Measurements from ENCODE around the gene ACSL5. TPM values are rescaled to one million over a fixed set of nuclear protein-coding genes. Genes with fewer than 3 reads are reported as not detected.

The ACSL5 gene
- polyA plus RNA-seq, 1 of the 3 experiments (the other 2 are of a cell fraction), result 0.08 TPM

DNA sequence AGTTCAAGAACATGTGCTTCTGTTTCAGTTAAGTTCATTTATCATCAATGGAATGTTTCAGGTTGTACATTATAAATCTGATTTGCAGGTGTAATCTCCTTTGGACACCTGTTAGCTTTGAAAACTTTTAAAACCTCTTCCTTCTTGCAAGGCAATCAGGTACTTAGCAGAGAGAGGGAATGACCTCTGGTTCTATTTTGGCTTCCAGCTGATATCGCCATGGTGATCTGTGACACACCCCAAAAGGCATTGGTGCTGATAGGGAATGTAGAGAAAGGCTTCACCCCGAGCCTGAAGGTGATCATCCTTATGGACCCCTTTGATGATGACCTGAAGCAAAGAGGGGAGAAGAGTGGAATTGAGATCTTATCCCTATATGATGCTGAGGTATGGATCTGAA, 35.4 kb downstream of the ACSL5 start:
- Histone ChIP-seq H3K9me3 (no peaks in the 10 kb centered on the region), H2AFZ (ENCODE audit: low read depth) (no peak overlapping the region), H3K79me2 (ENCODE audit: insufficient read depth) (no peaks in the 10 kb centered on the region), H3K4me2 (no peak overlapping the region), H3K36me3 (replicated peaks in 1 of 2; ENCODE audit: control insufficient read depth in 1 of 2, insufficient read depth in 2 of 2, low read length in 1 of 2) (no peaks in the 10 kb centered on the region), H3K9ac (no peak overlapping the region), H4K20me1 (ENCODE audit: insufficient read depth) (no peaks in the 10 kb centered on the region), H3F3A (replicated peaks; ENCODE audit: insufficient read depth) (no peaks in the 10 kb centered on the region), H3K27me3 (ENCODE audit: insufficient read depth) (peaks cover 6% of the 10 kb centered on the region; the same call in 1 of the 2 replicates), H3K27ac (ENCODE audit: low read depth in 2 of 2, low read length in 1 of 2) (no peak overlapping the region), H3K4me3 (ENCODE audit: low read depth in 2 of 2, low read length in 1 of 2) (no peak overlapping the region), H3K9me2 (no peaks in the 10 kb centered on the region), H3K4me1 (ENCODE audit: control insufficient read depth in 1 of 2, insufficient read depth in 2 of 2, low read depth in 1 of 2, low read length in 1 of 2) (no peaks in the 10 kb centered on the region)
- POLR2A ChIA-PET, result no interaction called here
- 0% methylated on average over 2 of the region's 2 CpGs for WGBS (ENCODE audit: low lambda C conversion rate)
- CTCF ChIA-PET, result interaction anchor here (0.9 kb wide), 1 partner anchor 63 kb away, joined by 3 read pairs; no protein-coding TSS in a partner anchor
- TF ChIP-seq NFIC (IDR thresholded peaks at IDR 0.05; ENCODE audit: borderline replicate concordance) (no peak), PBX3 (IDR thresholded peaks at IDR 0.05) (no peak), NRF1 (IDR thresholded peaks at IDR 0.05; ENCODE audit: low read depth, low read length) (no peak), YY1 (IDR thresholded peaks at IDR 0.05; ENCODE audit: low read depth) (no peak), JUND (IDR thresholded peaks at IDR 0.05) (no peak), MXI1 (IDR thresholded peaks at IDR 0.05; ENCODE audit: low read depth, low read length) (no peak), CHD2 (IDR thresholded peaks at IDR 0.05; ENCODE audit: low read length, partially characterized antibody) (no peak), MEF2A (IDR thresholded peaks at IDR 0.05; ENCODE audit: borderline replicate concordance, low read depth) (no peak), SIN3A (IDR thresholded peaks at IDR 0.05; ENCODE audit: borderline replicate concordance, low read depth, low read length) (no peak), POLR2AphosphoS5 (IDR thresholded peaks at IDR 0.05; ENCODE audit: low read depth, low read length) (no peak), SMC3 (IDR thresholded peaks at IDR 0.05; ENCODE audit: low read depth, low read length) (no peak), RCOR1 (IDR thresholded peaks at IDR 0.05; ENCODE audit: low read length) (no peak), RXRA (IDR thresholded peaks at IDR 0.05; ENCODE audit: borderline replicate concordance, low read depth) (no peak), FOXM1 (IDR thresholded peaks at IDR 0.05; ENCODE audit: low read depth) (no peak), TCF12 (IDR thresholded peaks at IDR 0.05) (no peak), GABPA (IDR thresholded peaks at IDR 0.05; ENCODE audit: low read depth) (no peak)
- TF ChIP-seq, protein P1, sequence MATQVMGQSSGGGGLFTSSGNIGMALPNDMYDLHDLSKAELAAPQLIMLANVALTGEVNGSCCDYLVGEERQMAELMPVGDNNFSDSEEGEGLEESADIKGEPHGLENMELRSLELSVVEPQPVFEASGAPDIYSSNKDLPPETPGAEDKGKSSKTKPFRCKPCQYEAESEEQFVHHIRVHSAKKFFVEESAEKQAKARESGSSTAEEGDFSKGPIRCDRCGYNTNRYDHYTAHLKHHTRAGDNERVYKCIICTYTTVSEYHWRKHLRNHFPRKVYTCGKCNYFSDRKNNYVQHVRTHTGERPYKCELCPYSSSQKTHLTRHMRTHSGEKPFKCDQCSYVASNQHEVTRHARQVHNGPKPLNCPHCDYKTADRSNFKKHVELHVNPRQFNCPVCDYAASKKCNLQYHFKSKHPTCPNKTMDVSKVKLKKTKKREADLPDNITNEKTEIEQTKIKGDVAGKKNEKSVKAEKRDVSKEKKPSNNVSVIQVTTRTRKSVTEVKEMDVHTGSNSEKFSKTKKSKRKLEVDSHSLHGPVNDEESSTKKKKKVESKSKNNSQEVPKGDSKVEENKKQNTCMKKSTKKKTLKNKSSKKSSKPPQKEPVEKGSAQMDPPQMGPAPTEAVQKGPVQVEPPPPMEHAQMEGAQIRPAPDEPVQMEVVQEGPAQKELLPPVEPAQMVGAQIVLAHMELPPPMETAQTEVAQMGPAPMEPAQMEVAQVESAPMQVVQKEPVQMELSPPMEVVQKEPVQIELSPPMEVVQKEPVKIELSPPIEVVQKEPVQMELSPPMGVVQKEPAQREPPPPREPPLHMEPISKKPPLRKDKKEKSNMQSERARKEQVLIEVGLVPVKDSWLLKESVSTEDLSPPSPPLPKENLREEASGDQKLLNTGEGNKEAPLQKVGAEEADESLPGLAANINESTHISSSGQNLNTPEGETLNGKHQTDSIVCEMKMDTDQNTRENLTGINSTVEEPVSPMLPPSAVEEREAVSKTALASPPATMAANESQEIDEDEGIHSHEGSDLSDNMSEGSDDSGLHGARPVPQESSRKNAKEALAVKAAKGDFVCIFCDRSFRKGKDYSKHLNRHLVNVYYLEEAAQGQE (IDR thresholded peaks at IDR 0.05; ENCODE audit: low read depth, low read length), result no peak
- TF ChIP-seq, protein P2, sequence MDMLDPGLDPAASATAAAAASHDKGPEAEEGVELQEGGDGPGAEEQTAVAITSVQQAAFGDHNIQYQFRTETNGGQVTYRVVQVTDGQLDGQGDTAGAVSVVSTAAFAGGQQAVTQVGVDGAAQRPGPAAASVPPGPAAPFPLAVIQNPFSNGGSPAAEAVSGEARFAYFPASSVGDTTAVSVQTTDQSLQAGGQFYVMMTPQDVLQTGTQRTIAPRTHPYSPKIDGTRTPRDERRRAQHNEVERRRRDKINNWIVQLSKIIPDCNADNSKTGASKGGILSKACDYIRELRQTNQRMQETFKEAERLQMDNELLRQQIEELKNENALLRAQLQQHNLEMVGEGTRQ (IDR thresholded peaks at IDR 0.05; ENCODE audit: borderline replicate concordance, low read depth, low read length), result no peak
- DNase-seq, result no peak
